H9 (cell line): Measurements from ENCODE around the gene GPR35. TPM values are rescaled to one million over a fixed set of nuclear protein-coding genes. Genes with fewer than 3 reads are reported as not detected.

Source experiments
- DNase-seq: peaks from one replicate; pipeline ENCODE4 v3.0.0-alpha.2; 2017
- H2AFZ ChIP-seq: one replicate; pipeline ENCODE4 v1.6.1; 2013; ENCODE audit warnings: mild to moderate bottlenecking, low read length, control low read depth, moderate library complexity
- H2AK5ac ChIP-seq: 2 replicates; pipeline ENCODE4 v1.6.1; 2013; ENCODE audit warnings: low read length, control low read depth, mixed read lengths; ENCODE audit not compliant: insufficient read length
- H2BK120ac ChIP-seq: one replicate; pipeline ENCODE4 v1.6.1; 2013; ENCODE audit warnings: low read depth, mild to moderate bottlenecking, low read length, control low read depth, inconsistent platforms; ENCODE audit not compliant: poor library complexity, severe bottlenecking
- H2BK12ac ChIP-seq: 2 replicates; pipeline ENCODE4 v1.6.1; 2013; ENCODE audit warnings: low read length, control low read depth, mixed read lengths, low read depth; ENCODE audit not compliant: insufficient read length
- H2BK15ac ChIP-seq: 2 replicates; pipeline ENCODE4 v1.6.1; 2013; ENCODE audit warnings: low read depth, low read length, control low read depth
- H2BK20ac ChIP-seq: one replicate; pipeline ENCODE4 v1.6.1; 2013; ENCODE audit warnings: low read depth, mild to moderate bottlenecking, low read length, control low read depth, inconsistent platforms; ENCODE audit not compliant: poor library complexity, severe bottlenecking
- H2BK5ac ChIP-seq: 2 replicates; pipeline ENCODE4 v1.6.1; 2013; ENCODE audit warnings: low read length, control low read depth, mixed read lengths; ENCODE audit not compliant: insufficient read length
- H3K14ac ChIP-seq: 2 replicates; pipeline ENCODE4 v1.6.1; 2013; ENCODE audit warnings: low read length, control low read depth; ENCODE audit not compliant: insufficient read depth
- H3K18ac ChIP-seq: 2 replicates; pipeline ENCODE4 v1.6.1; 2013; ENCODE audit warnings: low read depth, mild to moderate bottlenecking, mixed read lengths, low read length, control low read depth; ENCODE audit not compliant: insufficient read length
- H3K23ac ChIP-seq: 2 replicates; pipeline ENCODE4 v1.6.1; 2013; ENCODE audit warnings: low read length, control low read depth, mixed read lengths, low read depth; ENCODE audit not compliant: insufficient read length
- H3K23me2 ChIP-seq: 2 replicates; pipeline ENCODE4 v1.6.1; 2013; ENCODE audit warnings: low read depth, mild to moderate bottlenecking, mixed read lengths, low read length, control low read depth; ENCODE audit not compliant: insufficient read length, poor library complexity, severe bottlenecking
- H3K27ac ChIP-seq: 2 replicates; pipeline ENCODE4 v1.5.1; 2013; ENCODE audit warnings: low read length, control low read depth, mixed read lengths, low read depth; ENCODE audit not compliant: insufficient read length
- H3K27me3 ChIP-seq: 2 replicates; pipeline ENCODE4 v1.6.1; 2013; ENCODE audit warnings: low read length, control low read depth, inconsistent platforms; ENCODE audit not compliant: insufficient read depth
- H3K4ac ChIP-seq: 2 replicates; pipeline ENCODE4 v1.6.1; 2013; ENCODE audit warnings: low read depth, mild to moderate bottlenecking, control low read depth, inconsistent platforms, low read length, moderate library complexity
- H3K4me1 ChIP-seq: 2 replicates; pipeline ENCODE4 v1.6.1; 2013; ENCODE audit warnings: low read length, control low read depth, inconsistent platforms; ENCODE audit not compliant: insufficient read depth
- H3K4me2 ChIP-seq: 2 replicates; pipeline ENCODE4 v1.6.1; 2013; ENCODE audit warnings: low read length, control low read depth, mixed read lengths; ENCODE audit not compliant: insufficient read length, insufficient read depth
- H3K56ac ChIP-seq: 2 replicates; pipeline ENCODE4 v1.6.1; 2013; ENCODE audit warnings: low read depth, mild to moderate bottlenecking, mixed read lengths, low read length, control low read depth; ENCODE audit not compliant: insufficient read length
- H3K79me1 ChIP-seq: 2 replicates; pipeline ENCODE4 v1.6.1; 2013; ENCODE audit warnings: low read depth, mild to moderate bottlenecking, moderate library complexity, low read length, control low read depth, inconsistent platforms; ENCODE audit not compliant: insufficient read depth, poor library complexity, severe bottlenecking
- H3K79me2 ChIP-seq: 2 replicates; pipeline ENCODE4 v1.6.1; 2013; ENCODE audit warnings: low read length, control low read depth, inconsistent platforms; ENCODE audit not compliant: insufficient read depth
- H3K9ac ChIP-seq: 2 replicates; pipeline ENCODE4 v1.6.1; 2013; ENCODE audit warnings: low read length, control low read depth, mixed read lengths; ENCODE audit not compliant: insufficient read length; ENCODE audit errors: extremely low read depth
- H3K9me3 ChIP-seq: one replicate; pipeline ENCODE4 v1.6.1; 2013; ENCODE audit warnings: low read depth, low read length, inconsistent platforms; ENCODE audit not compliant: control insufficient read depth
- H3T11ph ChIP-seq: one replicate; pipeline ENCODE4 v1.6.1; 2013; ENCODE audit warnings: mild to moderate bottlenecking, low read length, control low read depth, inconsistent platforms
- H4K20me1 ChIP-seq: one replicate; pipeline ENCODE4 v1.6.1; 2013; ENCODE audit not compliant: control insufficient read depth, insufficient read length, insufficient read depth
- H4K5ac ChIP-seq: 2 replicates; pipeline ENCODE4 v1.6.1; 2013; ENCODE audit warnings: low read depth, mild to moderate bottlenecking, mixed read lengths, low read length, control low read depth; ENCODE audit not compliant: insufficient read length
- H4K8ac ChIP-seq: replicated peaks from 2 replicates; pipeline ENCODE4 v1.6.1; 2013; ENCODE audit warnings: low read length, control low read depth, mixed read lengths, low read depth; ENCODE audit not compliant: insufficient read length
- H4K91ac ChIP-seq: 2 replicates; pipeline ENCODE4 v1.6.1; 2013; ENCODE audit warnings: low read depth, mild to moderate bottlenecking, moderate library complexity, mixed read lengths, low read length, control low read depth; ENCODE audit not compliant: insufficient read length
- H3K27ac Mint-ChIP-seq, 3 experiments: 2 replicates in 2 of 3; 3 replicates in 1 of 3; pipeline ENCODE4 v1.8.0; 2020 to 2021; ENCODE audit warnings: mixed read lengths in 3 of 3, mild to moderate bottlenecking in 1 of 3, moderate library complexity in 1 of 3
- H3K27me3 Mint-ChIP-seq: 2 replicates; pipeline ENCODE4 v1.8.0; 2021; ENCODE audit warnings: low read depth, mild to moderate bottlenecking, moderate library complexity, mixed read lengths
- H3K36me3 Mint-ChIP-seq, 3 experiments: 2 replicates in 2 of 3; 3 replicates in 1 of 3; pipeline ENCODE4 v1.8.0; 2020 to 2021; ENCODE audit warnings: low read depth in 3 of 3, mixed read lengths in 3 of 3; ENCODE audit not compliant: insufficient read depth in 1 of 3
- H3K4me1 Mint-ChIP-seq, 2 experiments: 2 replicates each; pipeline ENCODE4 v1.8.0; 2020; ENCODE audit warnings: mixed read lengths in 2 of 2
- H3K4me3 Mint-ChIP-seq, 2 experiments: 2 replicates in 1 of 2; 3 replicates in 1 of 2; pipeline ENCODE4 v1.8.0; 2020 to 2021; ENCODE audit warnings: mild to moderate bottlenecking in 2 of 2, mixed read lengths in 2 of 2, moderate library complexity in 1 of 2
- H3K9me3 Mint-ChIP-seq, 2 experiments: 2 replicates in 1 of 2; 3 replicates in 1 of 2; pipeline ENCODE4 v1.8.0; 2020; ENCODE audit warnings: mild to moderate bottlenecking in 2 of 2, mixed read lengths in 2 of 2, moderate library complexity in 1 of 2
- WGBS: extraction: QIAGEN DNeasy Blood & Tissue Kit; methylation state at CpG from one replicate; pipeline ENCODE4 v1.1.7; 2013; ENCODE audit warnings: missing lambda C conversion rate, low lambda C conversion rate, mixed read lengths; ENCODE audit not compliant: insufficient read length; ENCODE audit errors: extremely low coverage; 5-methylcytosine and 5-hydroxymethylcytosine counted together
- total RNA-seq: library from RNA; stranded (reverse); gene quantifications from 2 replicates; pipeline ENCODE4 v1.2.1, GENCODE V29; 2021
- TF ChIP-seq, protein P1 (sequence below): fragments of 200-600 bp; sonication (generic); conservative IDR thresholded peaks from 3 replicates; pipeline ENCODE4 v1.8.0; 2021; ENCODE audit warnings: antibody characterized with exemption, mild to moderate bottlenecking

Gene GPR35
- total RNA-seq, 1 experiment from 2014 or later, result 1.4 TPM

DNA sequence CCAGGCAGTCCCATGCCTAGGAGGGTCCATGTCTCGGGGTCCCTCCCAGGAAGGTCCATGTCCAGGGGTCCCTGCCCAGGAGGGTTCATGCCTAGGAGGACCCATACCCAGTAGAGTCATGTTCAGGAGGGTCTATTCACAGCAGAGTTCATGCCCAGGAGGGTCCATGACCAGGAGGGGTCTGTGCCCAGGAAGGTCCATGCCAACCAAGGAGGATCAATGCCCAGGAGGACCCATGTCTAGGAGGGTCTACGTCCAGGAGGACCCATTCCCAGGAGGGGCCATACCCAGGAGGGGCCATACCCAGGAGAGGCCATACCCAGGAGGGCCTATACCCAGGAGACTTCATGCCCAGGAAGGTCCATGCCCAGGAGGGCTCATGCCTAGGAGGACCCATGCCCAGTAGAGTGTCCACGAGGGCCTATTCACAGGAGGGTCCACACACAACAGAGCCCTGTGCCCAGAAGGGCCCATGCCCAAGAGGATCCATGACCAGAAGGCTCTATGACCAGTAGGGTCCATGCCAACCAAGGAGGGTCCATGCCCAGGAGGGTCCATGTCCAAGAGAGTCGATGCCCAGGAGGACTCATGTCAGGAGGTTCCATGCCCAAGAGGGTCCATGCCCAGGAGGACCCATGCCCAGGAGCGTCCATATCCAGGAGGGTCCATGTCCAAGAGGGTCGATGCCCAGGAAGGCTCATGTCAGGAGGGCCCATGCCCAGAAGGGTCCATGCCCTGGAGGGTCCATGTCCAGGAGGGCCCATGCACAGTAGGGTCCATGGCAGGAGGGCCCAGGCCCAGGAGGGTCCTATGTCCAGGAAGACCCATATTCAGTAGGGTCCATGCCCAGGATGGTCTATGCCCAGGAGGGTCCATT is 10.1 kb downstream of the GPR35 start:
- Mint-ChIP-seq H3K36me3 (peaks cover 0 to 16% (median 0%) of the 10 kb centered on the region in 3 experiments; a peak in 3 of 7 replicates), H3K4me3 (no peak overlapping the region), H3K27me3 (peaks cover 45% of the 10 kb centered on the region), H3K9me3 (peaks cover 41 to 50% of the 10 kb centered on the region in 2 experiments), H3K4me1 (no peaks in the 10 kb centered on the region), H3K27ac (no peak overlapping the region; a peak in 1 of 7 replicates)
- Histone ChIP-seq H2AFZ (no peak overlapping the region), H3K4me2 (no peak overlapping the region), H2BK120ac (no peak overlapping the region), H3K18ac (no peak overlapping the region), H4K20me1 (no peaks in the 10 kb centered on the region), H3K79me1 (no peaks in the 10 kb centered on the region), H3K23ac (no peak overlapping the region), H3K4me1 (no peaks in the 10 kb centered on the region), H4K91ac (no peak overlapping the region), H3K27ac (no peak overlapping the region), H3K23me2 (no peaks in the 10 kb centered on the region), H3K14ac (no peak overlapping the region), H4K8ac (no peak overlapping the region), H2BK5ac (no peak overlapping the region), H3K27me3 (no peaks in the 10 kb centered on the region; the same call in 1 of the 2 replicates), H2AK5ac (no peak overlapping the region), H3K4ac (no peak overlapping the region), H2BK20ac (no peak overlapping the region), H3K79me2 (no peaks in the 10 kb centered on the region), H3K9ac (no peak overlapping the region), H3K9me3 (peaks cover 9% of the 10 kb centered on the region), H4K5ac (no peak overlapping the region), H3T11ph (no peak overlapping the region), H2BK15ac (no peak overlapping the region), H2BK12ac (no peak overlapping the region), H3K56ac (no peak overlapping the region)
- DNase-seq, result no peak
- TF ChIP-seq, protein P1, sequence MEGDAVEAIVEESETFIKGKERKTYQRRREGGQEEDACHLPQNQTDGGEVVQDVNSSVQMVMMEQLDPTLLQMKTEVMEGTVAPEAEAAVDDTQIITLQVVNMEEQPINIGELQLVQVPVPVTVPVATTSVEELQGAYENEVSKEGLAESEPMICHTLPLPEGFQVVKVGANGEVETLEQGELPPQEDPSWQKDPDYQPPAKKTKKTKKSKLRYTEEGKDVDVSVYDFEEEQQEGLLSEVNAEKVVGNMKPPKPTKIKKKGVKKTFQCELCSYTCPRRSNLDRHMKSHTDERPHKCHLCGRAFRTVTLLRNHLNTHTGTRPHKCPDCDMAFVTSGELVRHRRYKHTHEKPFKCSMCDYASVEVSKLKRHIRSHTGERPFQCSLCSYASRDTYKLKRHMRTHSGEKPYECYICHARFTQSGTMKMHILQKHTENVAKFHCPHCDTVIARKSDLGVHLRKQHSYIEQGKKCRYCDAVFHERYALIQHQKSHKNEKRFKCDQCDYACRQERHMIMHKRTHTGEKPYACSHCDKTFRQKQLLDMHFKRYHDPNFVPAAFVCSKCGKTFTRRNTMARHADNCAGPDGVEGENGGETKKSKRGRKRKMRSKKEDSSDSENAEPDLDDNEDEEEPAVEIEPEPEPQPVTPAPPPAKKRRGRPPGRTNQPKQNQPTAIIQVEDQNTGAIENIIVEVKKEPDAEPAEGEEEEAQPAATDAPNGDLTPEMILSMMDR, result no peak
- no CpG with 5 or more reads among the region's 6 CpGs for WGBS
